HepG2 (cell line): ENCODE data around the gene CCDC28A. TPM values are rescaled to one million over a fixed set of nuclear protein-coding genes. Genes with fewer than 3 reads are reported as not detected.
A peak's percentile ranks its signal among the peaks of the same experiment; 100 is the strongest.

ENCODE experiments used
- ASH2L ChIP-seq: fragments of 300-600, 200-600 bp; sonication (generic); IDR thresholded peaks from 2 replicates; pipeline ENCODE4 v1.7.0; 2017; ENCODE audit warnings: low read depth, mild to moderate bottlenecking, moderate library complexity, mixed read lengths, low read length; ENCODE audit not compliant: insufficient read length
- BORCS8-MEF2B ChIP-seq: sonication (generic); formaldehyde crosslinking; IDR thresholded peaks from 2 replicates; pipeline ENCODE4 v1.8.0; 2022; ENCODE audit warnings: mild to moderate bottlenecking, missing genetic modification reagents
- CREB3 ChIP-seq: sonication (generic); formaldehyde crosslinking; IDR thresholded peaks from 2 replicates; pipeline ENCODE4 v1.5.0; 2020; ENCODE audit warnings: missing genetic modification reagents
- ELF4 ChIP-seq: sonication (generic); formaldehyde crosslinking; IDR thresholded peaks from 2 replicates; pipeline ENCODE4 v1.5.0; 2020; ENCODE audit warnings: missing genetic modification reagents, mild to moderate bottlenecking, moderate library complexity, borderline replicate concordance
- HNF1A ChIP-seq, 2 experiments: sonication (generic) in 1 of 2; formaldehyde crosslinking in 1 of 2; IDR thresholded peaks; 2 replicates each; pipeline versions ENCODE4 v1.4.0 to v1.6.1; 2016 to 2020; ENCODE audit warnings: borderline replicate concordance in 1 of 2, low read depth in 1 of 2, mild to moderate bottlenecking in 1 of 2, missing genetic modification reagents in 1 of 2
- JDP2 ChIP-seq: sonication (generic); formaldehyde crosslinking; IDR thresholded peaks from 2 replicates; pipeline ENCODE4 v1.8.1; 2022; ENCODE audit warnings: missing genetic modification reagents, borderline replicate concordance
- KDM5A ChIP-seq: fragments of 200-600 bp; sonication (generic); IDR thresholded peaks from 2 replicates; pipeline ENCODE4 v1.7.0; 2018; ENCODE audit warnings: antibody characterized with exemption, mild to moderate bottlenecking, low read length, borderline replicate concordance
- KLF15 ChIP-seq: sonication (generic); formaldehyde crosslinking; IDR thresholded peaks from 2 replicates; pipeline ENCODE4 v1.8.1; 2023; ENCODE audit warnings: borderline replicate concordance, mild to moderate bottlenecking, inconsistent platforms, missing genetic modification reagents, mixed read lengths
- MIER3 ChIP-seq: IDR thresholded peaks from 2 replicates; pipeline ENCODE4 v1.6.1; 2016; ENCODE audit warnings: missing compliant biosample characterization, borderline replicate concordance
- MXD3 ChIP-seq: IDR thresholded peaks from 2 replicates; pipeline ENCODE4 v1.6.1; 2016; ENCODE audit warnings: mild to moderate bottlenecking, missing biosample characterization, missing genetic modification reagents
- NAIF1 ChIP-seq: sonication (generic); formaldehyde crosslinking; IDR thresholded peaks from 2 replicates; pipeline ENCODE4 v1.5.0; 2020; ENCODE audit warnings: mild to moderate bottlenecking, missing genetic modification reagents, borderline replicate concordance
- REPIN1 ChIP-seq: sonication (generic); formaldehyde crosslinking; IDR thresholded peaks from 2 replicates; pipeline ENCODE4 v1.8.0; 2022; ENCODE audit warnings: missing genetic modification reagents, low read depth, mild to moderate bottlenecking, borderline replicate concordance
- SMAD3 ChIP-seq: sonication (generic); formaldehyde crosslinking; IDR thresholded peaks from 2 replicates; pipeline ENCODE4 v1.4.0; 2020; ENCODE audit warnings: missing genetic modification reagents
- SMC3 ChIP-seq: IDR thresholded peaks from 2 replicates; pipeline ENCODE4 v1.6.1; 2011; ENCODE audit warnings: low read length, improper control_type of control experiment
- ZFP36 ChIP-seq: fragments of 150-350 bp; IDR thresholded peaks from 2 replicates; pipeline ENCODE4 v1.6.1; 2018; ENCODE audit warnings: borderline replicate concordance, low read length, low read depth; ENCODE audit not compliant: partially characterized antibody
- ZFP90 ChIP-seq: sonication (generic); formaldehyde crosslinking; IDR thresholded peaks from 2 replicates; pipeline ENCODE4 v1.8.0; 2022; ENCODE audit warnings: missing genetic modification reagents, mild to moderate bottlenecking, inconsistent platforms, borderline replicate concordance
- ZKSCAN5 ChIP-seq: sonication (generic); formaldehyde crosslinking; IDR thresholded peaks from 2 replicates; pipeline ENCODE4 v1.5.1; 2020; ENCODE audit warnings: mild to moderate bottlenecking, missing genetic modification reagents
- ZMYM4 ChIP-seq: sonication (generic); formaldehyde crosslinking; IDR thresholded peaks from 2 replicates; pipeline ENCODE4 v1.8.1; 2023; ENCODE audit warnings: mild to moderate bottlenecking, missing genetic modification reagents
- ZNF121 ChIP-seq: sonication (generic); formaldehyde crosslinking; IDR thresholded peaks from 2 replicates; pipeline ENCODE4 v1.5.0; 2020; ENCODE audit warnings: mild to moderate bottlenecking, missing genetic modification reagents
- ZNF331 ChIP-seq: sonication (generic); formaldehyde crosslinking; IDR thresholded peaks from 2 replicates; pipeline ENCODE4 v1.4.0; 2020; ENCODE audit warnings: missing genetic modification reagents
- ZNF562 ChIP-seq: sonication (generic); formaldehyde crosslinking; IDR thresholded peaks from 2 replicates; pipeline ENCODE4 v1.8.0; 2022; ENCODE audit warnings: missing genetic modification reagents, borderline replicate concordance
- ZNF589 ChIP-seq: sonication (generic); formaldehyde crosslinking; conservative IDR thresholded peaks from 2 replicates; pipeline ENCODE4 v1.8.0; 2022; ENCODE audit warnings: mild to moderate bottlenecking, moderate library complexity, missing genetic modification reagents
- ZNF709 ChIP-seq: sonication (generic); formaldehyde crosslinking; IDR thresholded peaks from 2 replicates; pipeline ENCODE4 v1.5.0; 2020; ENCODE audit warnings: mild to moderate bottlenecking, missing genetic modification reagents
- polyA plus RNA-seq, 8 experiments: library from polyadenylated mRNA; depleted of rRNA in 3 of 8; stranded (reverse) in 7 of 8; unstranded in 1 of 8; fragments of >200 nt; fragmentation: Illumina TruSeq in 4 of 8; extraction: Trizol in 4 of 8; gene quantifications; 2 replicates each; pipeline versions ENCODE4 v1.2.1 to v1.2.3, GENCODE V29; 2011 to 2016; ENCODE audit warnings: low read depth in 4 of 8, missing spikeins in 1 of 8, mixed read lengths in 1 of 8; ENCODE audit not compliant: insufficient read depth in 1 of 8
- total RNA-seq, 5 experiments: library from RNA; depleted of rRNA; stranded (reverse); fragments of >200 nt; fragmentation: Illumina TruSeq; extraction: Trizol; gene quantifications; 2 replicates each; pipeline ENCODE4 v1.2.3, GENCODE V29; 2016; ENCODE audit warnings: low read depth in 1 of 5

Gene CCDC28A
- total and polyA plus RNA-seq, 2 of the 13 experiments (the other 11 are each of a cell fraction or from before 2014, with no cell fraction given) = 15.8 TPM

- TF ChIP-seq HNF1A (IDR thresholded peaks at IDR 0.05; ENCODE audit: low read depth) (0 out of 2 replicates have a peak, but pooled peaks have one; percentile 26), HNF1A (CRISPR knock-in tag; IDR thresholded peaks at IDR 0.05; ENCODE audit: borderline replicate concordance) (peak; percentile 76; the same call in 1 of the 2 replicates), ASH2L (peak; percentile 98), MIER3 (CRISPR knock-in tag) (peak; percentile 33; the same call in 1 of the 2 replicates), REPIN1 (CRISPR knock-in tag) (peak; percentile 79; the same call in 1 of the 2 replicates), KDM5A (peak; percentile 98), ZFP36 (no peak), ZKSCAN5 (CRISPR knock-in tag) (no peak), ELF4 (CRISPR knock-in tag) (peak; percentile 99), SMC3 (no peak), ZFP90 (CRISPR knock-in tag) (peak; percentile 76; the same call in 1 of the 2 replicates), ZNF589 (0 out of 2 replicates have a peak, but pooled peaks have one; percentile 40), NAIF1 (CRISPR knock-in tag) (no peak), CREB3 (CRISPR knock-in tag) (peak; percentile 87; the same call in 1 of the 2 replicates), ZNF121 (CRISPR knock-in tag) (no peak), ZNF709 (peak; percentile 69), ZMYM4 (CRISPR knock-in tag) (peak; percentile 83), MXD3 (CRISPR knock-in tag) (peak; percentile 69), KLF15 (CRISPR knock-in tag) (no peak), ZNF562 (CRISPR knock-in tag) (no peak), JDP2 (CRISPR knock-in tag) (no peak), BORCS8-MEF2B (CRISPR knock-in tag) (peak; percentile 48; the same call in 1 of the 2 replicates), SMAD3 (CRISPR knock-in tag) (0 out of 2 replicates have a peak, but pooled peaks have one; percentile 52), ZNF331 (no peak)
Observed at GRCh38 chr6:138773177-138774091, at the start of gene CCDC28A (continued).
